Bronchial epithelial cell (primary cell): ENCODE results near the gene TBCE. TPM values are rescaled to one million over a fixed set of nuclear protein-coding genes. Genes with fewer than 3 reads are reported as not detected.

ENCODE experiments used
- DNase-seq: peaks from one replicate; pipeline ENCODE4 v3.0.0-alpha.2; 2010; ENCODE audit warnings: low read depth
- FAIRE-seq: peaks from 2 replicates; lab custom pipeline; 2011; peaks lifted over from hg19 to GRCh38; lab: Jason Lieb, UNC
- H3K27me3 ChIP-seq: 2 replicates; pipeline ENCODE4 v1.5.1; 2011; ENCODE audit warnings: low read length; ENCODE audit not compliant: control insufficient read depth, insufficient read depth
- H3K36me3 ChIP-seq: 2 replicates; pipeline ENCODE4 v1.5.1; 2011; ENCODE audit warnings: low read length; ENCODE audit not compliant: control insufficient read depth, insufficient read depth
- H3K4me3 ChIP-seq: 2 replicates; pipeline ENCODE4 v1.5.1; 2011; ENCODE audit warnings: mild to moderate bottlenecking, low read depth, low read length, control low read depth
- total RNA-seq: library from RNA; depleted of rRNA; stranded (reverse); fragments of >200 nt; gene quantifications from 2 replicates; pipeline ENCODE4 v1.2.1, GENCODE V29; 2014
- TF ChIP-seq, protein P1 (sequence below): IDR thresholded peaks from 2 replicates; pipeline ENCODE4 v1.5.1; 2011; ENCODE audit warnings: mild to moderate bottlenecking, moderate library complexity, low read length, control low read depth, inconsistent platforms; ENCODE audit not compliant: insufficient read depth, severe bottlenecking

Gene TBCE
- total RNA-seq, 1 donor from 2014 or later, result 25.0 TPM

DNA sequence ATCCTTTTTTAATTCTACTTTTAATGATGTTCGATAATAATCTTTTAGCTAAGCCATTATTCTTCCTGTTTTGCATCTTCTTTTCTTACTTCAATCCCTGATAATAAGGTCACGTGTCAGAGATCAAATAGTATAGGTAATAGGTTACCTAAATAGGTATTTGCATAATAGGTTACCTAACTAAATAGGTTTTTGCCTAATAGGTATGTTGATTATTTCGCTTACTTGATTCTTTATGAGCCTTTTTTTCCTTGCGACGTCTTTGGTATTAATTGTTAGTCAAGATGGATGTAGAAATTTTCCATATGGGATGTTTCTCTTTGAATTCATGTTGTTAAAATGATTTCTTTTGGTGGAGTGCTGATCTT is 36.3 kb upstream of the TBCE start:
- FAIRE-seq, result no peak

DNA sequence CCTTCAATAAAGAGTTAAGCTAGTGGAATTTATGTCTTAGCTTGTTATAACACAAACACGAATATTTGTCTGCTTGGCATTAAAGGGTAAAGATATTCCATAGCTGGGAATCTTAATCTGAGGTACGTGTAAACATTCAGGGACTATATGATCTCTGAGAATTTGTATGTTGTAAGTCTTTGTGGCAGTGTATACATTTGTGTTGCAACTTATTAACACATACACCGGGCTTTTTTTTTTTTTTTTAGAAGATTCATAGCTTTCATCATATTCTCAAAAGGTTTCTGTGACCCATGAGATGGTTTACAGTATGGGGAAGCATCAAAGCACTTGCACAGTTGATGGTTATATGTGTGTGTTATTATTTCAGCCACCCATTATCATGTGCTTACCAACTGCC is 35.8 kb upstream of the TBCE start:
- Histone ChIP-seq H3K27me3 (no peaks in the 10 kb centered on the region), H3K4me3 (no peak overlapping the region), H3K36me3 (no peaks in the 10 kb centered on the region)
- DNase-seq (no peak), FAIRE-seq (no peak)
- TF ChIP-seq, protein P1, sequence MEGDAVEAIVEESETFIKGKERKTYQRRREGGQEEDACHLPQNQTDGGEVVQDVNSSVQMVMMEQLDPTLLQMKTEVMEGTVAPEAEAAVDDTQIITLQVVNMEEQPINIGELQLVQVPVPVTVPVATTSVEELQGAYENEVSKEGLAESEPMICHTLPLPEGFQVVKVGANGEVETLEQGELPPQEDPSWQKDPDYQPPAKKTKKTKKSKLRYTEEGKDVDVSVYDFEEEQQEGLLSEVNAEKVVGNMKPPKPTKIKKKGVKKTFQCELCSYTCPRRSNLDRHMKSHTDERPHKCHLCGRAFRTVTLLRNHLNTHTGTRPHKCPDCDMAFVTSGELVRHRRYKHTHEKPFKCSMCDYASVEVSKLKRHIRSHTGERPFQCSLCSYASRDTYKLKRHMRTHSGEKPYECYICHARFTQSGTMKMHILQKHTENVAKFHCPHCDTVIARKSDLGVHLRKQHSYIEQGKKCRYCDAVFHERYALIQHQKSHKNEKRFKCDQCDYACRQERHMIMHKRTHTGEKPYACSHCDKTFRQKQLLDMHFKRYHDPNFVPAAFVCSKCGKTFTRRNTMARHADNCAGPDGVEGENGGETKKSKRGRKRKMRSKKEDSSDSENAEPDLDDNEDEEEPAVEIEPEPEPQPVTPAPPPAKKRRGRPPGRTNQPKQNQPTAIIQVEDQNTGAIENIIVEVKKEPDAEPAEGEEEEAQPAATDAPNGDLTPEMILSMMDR, result no peak

More for the DNA sequence above, 36.3 kb upstream of the TBCE start:
- TF ChIP-seq, protein P1, result no peak
- Histone ChIP-seq H3K27me3 (no peaks in the 10 kb centered on the region), H3K4me3 (no peak overlapping the region), H3K36me3 (no peaks in the 10 kb centered on the region)
- DNase-seq, result no peak

DNA sequence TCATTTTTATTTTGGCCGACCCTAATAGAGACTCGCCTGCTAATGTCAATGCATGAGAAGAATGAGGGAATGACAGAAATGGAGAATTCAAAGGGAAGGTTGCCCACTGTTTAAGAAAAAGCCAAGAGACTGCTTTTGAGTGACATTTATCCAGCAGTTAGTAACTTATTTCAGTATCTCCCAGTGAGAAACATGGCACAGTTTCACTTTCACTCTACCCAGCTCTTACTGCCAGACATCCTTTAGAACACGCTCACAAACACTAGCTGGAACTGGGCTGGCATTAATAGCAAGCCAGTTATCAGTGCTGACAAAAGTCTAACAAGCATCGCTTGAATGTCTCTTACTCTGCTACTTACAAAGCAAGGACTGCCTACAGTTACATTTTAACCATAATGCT is 30.3 kb upstream of the TBCE start:
- H3K36me3 ChIP-seq, result peaks cover 3% of the 10 kb centered on the region
- DNase-seq, result no peak
- H3K4me3 ChIP-seq, result no peak overlapping the region
- no peak for FAIRE-seq
- H3K27me3 ChIP-seq, result no peaks in the 10 kb centered on the region
- TF ChIP-seq, protein P1, result no peak

DNA sequence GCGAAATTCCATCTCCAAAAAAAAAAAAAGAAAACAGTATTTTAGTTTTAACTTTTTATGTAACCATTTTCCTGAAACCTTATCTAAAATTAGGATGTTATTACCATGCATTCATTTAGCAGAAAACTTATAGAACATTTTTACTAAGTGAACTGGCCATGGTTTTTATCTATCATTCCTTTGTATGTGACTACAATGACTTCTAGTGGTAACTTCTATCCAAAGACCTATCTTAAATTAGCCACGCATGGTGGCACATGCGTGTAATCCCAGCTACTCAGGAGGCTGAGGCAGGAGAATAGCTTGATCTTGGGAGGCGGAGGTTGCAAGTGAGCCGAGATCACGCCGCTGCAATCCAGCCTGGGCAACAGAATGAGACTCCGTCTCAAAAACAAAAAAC is 27.5 kb upstream of the TBCE start:
- Histone ChIP-seq H3K27me3 (no peaks in the 10 kb centered on the region), H3K4me3 (no peak overlapping the region), H3K36me3 (peaks cover 5% of the 10 kb centered on the region)
- no peak for DNase-seq
- TF ChIP-seq, protein P1, result no peak
- no peak for FAIRE-seq

DNA sequence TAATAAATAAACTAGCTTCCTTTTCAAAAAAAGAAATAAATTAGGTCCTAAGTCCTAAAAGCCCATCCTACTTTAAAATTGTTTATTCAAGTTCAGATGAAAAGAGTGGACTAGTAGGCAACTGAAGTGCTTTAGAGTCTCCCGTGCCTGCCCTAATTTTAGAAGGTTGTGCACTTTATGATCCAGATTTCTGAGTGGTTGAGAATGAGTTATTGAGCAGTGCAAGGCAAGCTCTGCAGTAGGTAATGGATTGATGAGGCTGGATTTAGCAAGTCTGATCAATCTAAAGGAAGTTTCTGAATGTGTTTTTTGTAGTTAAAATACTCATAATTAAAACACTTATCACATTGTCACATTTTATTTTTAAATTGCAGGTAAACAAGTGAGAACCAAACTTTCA is 25.9 kb upstream of the TBCE start:
- Histone ChIP-seq H3K36me3 (peaks cover 5% of the 10 kb centered on the region), H3K27me3 (no peaks in the 10 kb centered on the region), H3K4me3 (no peak overlapping the region)
- no peak for FAIRE-seq
- TF ChIP-seq, protein P1, result no peak
- no peak for DNase-seq

DNA sequence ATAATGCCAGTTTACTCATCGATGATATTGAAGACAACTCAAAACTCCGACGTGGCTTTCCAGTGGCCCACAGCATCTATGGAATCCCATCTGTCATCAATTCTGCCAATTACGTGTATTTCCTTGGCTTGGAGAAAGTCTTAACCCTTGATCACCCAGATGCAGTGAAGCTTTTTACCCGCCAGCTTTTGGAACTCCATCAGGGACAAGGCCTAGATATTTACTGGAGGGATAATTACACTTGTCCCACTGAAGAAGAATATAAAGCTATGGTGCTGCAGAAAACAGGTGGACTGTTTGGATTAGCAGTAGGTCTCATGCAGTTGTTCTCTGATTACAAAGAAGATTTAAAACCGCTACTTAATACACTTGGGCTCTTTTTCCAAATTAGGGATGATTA is 25.2 kb upstream of the TBCE start:
- DNase-seq, result no peak
- no peak for FAIRE-seq
- Histone ChIP-seq H3K36me3 (peaks cover 3% of the 10 kb centered on the region), H3K27me3 (no peaks in the 10 kb centered on the region), H3K4me3 (no peak overlapping the region)
- TF ChIP-seq, protein P1, result no peak
